Gastrocnemius medialis (tissue), 4 donors: ENCODE data around the gene DLL4.

Experiments used
- CTCF ChIP-seq, 5 experiments: fragments of 450-650 bp in 3 of 5; fragments of 200-600 bp in 2 of 5; sonication (generic) in 2 of 5; IDR thresholded peaks in 4 of 5; conservative IDR thresholded peaks in 1 of 5; 1 replicate in 4 of 5; 2 replicates in 1 of 5; pipeline ENCODE4 v1.5.1; 2016 to 2019; ENCODE audit warnings: antibody characterized with exemption in 5 of 5, mild to moderate bottlenecking in 3 of 5, moderate library complexity in 3 of 5
- POLR2A ChIP-seq, 2 donors: fragments of 450-650 bp; IDR thresholded peaks; one replicate each; pipeline ENCODE4 v1.6.1; 2017; ENCODE audit warnings: antibody characterized with exemption in 2 of 2, mild to moderate bottlenecking in 2 of 2, moderate library complexity in 2 of 2

GRCh38 chr15:40964006-40964405 is 34.9 kb downstream of the DLL4 start:
- no peak for TF ChIP-seq CTCF (IDR thresholded peaks at IDR 0.05 in 4 of 5, conservative IDR thresholded peaks at IDR 0.05 in 1 of 5)
- TF ChIP-seq POLR2A (IDR thresholded peaks at IDR 0.05) = no peak
